DND-41 (cell line): ENCODE results near the gene TMEM106C.

Experiments
- ATAC-seq: fragments of 200-7000 bp; cut with Tn5 transposase; 3 replicates; pipeline ENCODE4 v1.9.1; 2021; ENCODE audit warnings: low read depth; ENCODE audit not compliant: insufficient read depth
- DNase-seq: peaks from one replicate; pipeline ENCODE4 v3.0.0-alpha.2; 2020
- H2AFZ ChIP-seq: 2 replicates; pipeline ENCODE4 v1.6.0; 2012; ENCODE audit warnings: low read depth, low read length
- H3K27ac ChIP-seq: 2 replicates; pipeline ENCODE4 v1.5.1; 2012; ENCODE audit warnings: low read length, inconsistent platforms
- H3K27me3 ChIP-seq: fragments of 200-600 bp; sonication (generic); 2 replicates; pipeline ENCODE4 v1.6.0; 2012; ENCODE audit warnings: low read length, mild to moderate bottlenecking, inconsistent platforms; ENCODE audit not compliant: insufficient read depth, poor library complexity
- H3K36me3 ChIP-seq: 2 replicates; pipeline ENCODE4 v1.5.1; 2012; ENCODE audit warnings: low read length, inconsistent platforms; ENCODE audit not compliant: insufficient read depth
- H3K4me1 ChIP-seq: 2 replicates; pipeline ENCODE4 v1.5.1; 2012; ENCODE audit warnings: mild to moderate bottlenecking, low read length; ENCODE audit not compliant: insufficient read depth
- H3K4me2 ChIP-seq: 2 replicates; pipeline ENCODE4 v1.6.0; 2012; ENCODE audit warnings: mild to moderate bottlenecking, moderate library complexity, low read length, inconsistent platforms; ENCODE audit not compliant: insufficient read depth
- H3K4me3 ChIP-seq, 2 experiments: fragments of 200-600 bp in 1 of 2; shearing (Covaris generic) in 1 of 2; 2 replicates each; pipeline ENCODE4 v1.5.1; 2012 to 2016; ENCODE audit warnings: inconsistent platforms in 2 of 2, low read length in 2 of 2, mild to moderate bottlenecking in 2 of 2, low read depth in 1 of 2, moderate library complexity in 1 of 2
- H3K79me2 ChIP-seq: 2 replicates; pipeline ENCODE4 v1.6.0; 2012; ENCODE audit warnings: low read length, inconsistent platforms; ENCODE audit not compliant: insufficient read depth
- H3K9ac ChIP-seq: 2 replicates; pipeline ENCODE4 v1.6.0; 2012; ENCODE audit warnings: low read depth, mild to moderate bottlenecking, inconsistent platforms, low read length, moderate library complexity
- H3K9me3 ChIP-seq: 2 replicates; pipeline ENCODE4 v1.5.1; 2012; ENCODE audit warnings: low read length, moderate library complexity, mild to moderate bottlenecking, inconsistent platforms; ENCODE audit not compliant: insufficient read depth, severe bottlenecking
- H4K20me1 ChIP-seq: 2 replicates; pipeline ENCODE4 v1.6.0; 2012; ENCODE audit warnings: low read length; ENCODE audit not compliant: insufficient read depth
- CTCF ChIP-seq: IDR thresholded peaks from 2 replicates; pipeline ENCODE4 v1.5.1; 2012; ENCODE audit warnings: borderline replicate concordance, low read length, moderate library complexity, mild to moderate bottlenecking; ENCODE audit not compliant: poor library complexity, severe bottlenecking; ENCODE audit errors: extremely low read depth
- EZH2 ChIP-seq: IDR thresholded peaks from 3 replicates; pipeline ENCODE4 v1.6.1; 2012; ENCODE audit warnings: borderline replicate concordance, low read depth, mild to moderate bottlenecking, moderate library complexity, low read length, inconsistent platforms; ENCODE audit not compliant: severe bottlenecking

Gene TMEM106C

GRCh38 chr12:48002773-48003218 is 39.4 kb downstream of the TMEM106C start:
- no peaks in the 10 kb centered on the region for H3K9me3 ChIP-seq
- no peak overlapping the region for H3K4me2 ChIP-seq
- TF ChIP-seq CTCF (no peak), EZH2 (no peak)
- no peak overlapping the region for H3K27ac ChIP-seq
- no peaks in the 10 kb centered on the region for H3K4me1 ChIP-seq
- no peak overlapping the region for H3K9ac ChIP-seq
- H4K20me1 ChIP-seq: no peaks in the 10 kb centered on the region; the same call in 1 of the 2 replicates
- no peak for DNase-seq
- H3K27me3 ChIP-seq: peaks cover 55% of the 10 kb centered on the region
- ATAC-seq: no peak
- no peak overlapping the region for H2AFZ ChIP-seq
- no peaks in the 10 kb centered on the region for H3K36me3 ChIP-seq
- no peak overlapping the region for H3K4me3 ChIP-seq
- no peaks in the 10 kb centered on the region for H3K79me2 ChIP-seq

GRCh38 chr12:48003226-48004052 is 40.0 kb downstream of the TMEM106C start:
- Histone ChIP-seq H3K4me3 (no peak overlapping the region), H3K4me2 (no peak overlapping the region), H3K4me1 (no peaks in the 10 kb centered on the region), H3K36me3 (no peaks in the 10 kb centered on the region), H4K20me1 (no peaks in the 10 kb centered on the region; the same call in 1 of the 2 replicates), H3K79me2 (no peaks in the 10 kb centered on the region), H2AFZ (no peak overlapping the region), H3K27ac (no peak overlapping the region), H3K27me3 (peaks cover 54% of the 10 kb centered on the region), H3K9ac (no peak overlapping the region), H3K9me3 (no peaks in the 10 kb centered on the region)
- TF ChIP-seq EZH2: no peak
- no peak for TF ChIP-seq CTCF
- DNase-seq (no peak), ATAC-seq (no peak)

- no peaks in the 10 kb centered on the region for H3K36me3 ChIP-seq
- H3K4me1 ChIP-seq: no peaks in the 10 kb centered on the region
- no peak within 1 kb of the TSS for H3K27ac ChIP-seq
- H3K27me3 ChIP-seq: peaks cover 46% of the 10 kb centered on the region
- H3K4me3 ChIP-seq: no peak within 1 kb of the TSS
- no peak within 1 kb of the TSS for H3K9ac ChIP-seq
- ATAC-seq (peak; percentile 42; the same call in 1 of the 3 replicates), DNase-seq (no peak)
- TF ChIP-seq CTCF (no peak), EZH2 (no peak)
- no peak within 1 kb of the TSS for H2AFZ ChIP-seq
- H3K79me2 ChIP-seq: no peaks in the 10 kb centered on the region
- no peaks in the 10 kb centered on the region for H3K9me3 ChIP-seq
- H4K20me1 ChIP-seq: no peaks in the 10 kb centered on the region; the same call in 1 of the 2 replicates
- no peak within 1 kb of the TSS for H3K4me2 ChIP-seq
Measured at GRCh38 chr12:48004053-48004941, 40.9 kb downstream of the TMEM106C start, which contains the start of gene COL2A1. Gene COL2A1 (minus strand): TSS chr12:48004476. CDS start chr12:48004321, 155 bp downstream.
